ENCODE measurements around the gene NEUROD1. TPM values are rescaled to one million over a fixed set of nuclear protein-coding genes. Genes with fewer than 3 reads are reported as not detected.

The NEUROD1 gene
- total RNA-seq, 1 experiment from 2014 or later = not detected

DNA sequence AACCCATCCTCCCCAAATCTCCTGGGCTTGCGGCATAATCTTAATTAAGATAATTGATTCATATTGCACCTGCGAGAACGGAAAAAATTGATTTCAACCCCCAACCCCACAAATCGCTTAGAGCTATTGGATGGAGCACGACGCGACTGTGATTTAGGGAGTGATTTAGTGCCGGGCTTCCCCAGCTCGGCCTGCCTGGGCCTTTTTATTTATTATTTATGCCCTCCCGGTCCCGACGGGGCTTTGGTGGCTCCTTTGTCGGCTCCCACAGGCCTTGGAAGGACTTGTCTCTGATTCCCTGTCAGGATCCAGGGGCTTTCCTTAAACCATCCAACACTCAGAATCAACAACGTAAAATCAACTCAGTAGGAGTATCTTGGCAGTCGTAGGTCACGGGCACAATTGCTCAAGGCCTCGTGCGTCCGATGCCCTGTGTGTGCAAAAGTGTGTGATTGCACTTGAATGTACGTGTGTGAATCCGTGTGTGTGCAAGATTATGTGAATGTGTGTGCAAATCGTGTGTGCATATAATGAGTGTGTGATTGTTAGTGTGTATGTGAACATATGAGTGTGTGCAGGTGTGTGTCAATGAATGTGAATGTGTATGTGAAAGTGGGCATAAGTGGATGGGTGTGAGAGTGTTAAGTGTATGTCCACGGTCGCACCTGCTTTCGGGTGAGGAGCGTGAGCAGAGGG is 4.3 kb upstream of the NEUROD1 start:
- peak; percentile 18 for DNase-seq
- Histone ChIP-seq H3K27me3 (ENCODE audit: control insufficient read depth, insufficient read depth, low read length) (peaks cover 86% of the 10 kb centered on the region), H3K36me3 (replicated peaks; ENCODE audit: control insufficient read depth, insufficient read depth, low read length) (no peaks in the 10 kb centered on the region), H3K4me3 (ENCODE audit: insufficient read depth, low read depth, low read length) (peak overlapping the region; percentile 27; the same call in 1 of the 2 replicates)

DNA sequence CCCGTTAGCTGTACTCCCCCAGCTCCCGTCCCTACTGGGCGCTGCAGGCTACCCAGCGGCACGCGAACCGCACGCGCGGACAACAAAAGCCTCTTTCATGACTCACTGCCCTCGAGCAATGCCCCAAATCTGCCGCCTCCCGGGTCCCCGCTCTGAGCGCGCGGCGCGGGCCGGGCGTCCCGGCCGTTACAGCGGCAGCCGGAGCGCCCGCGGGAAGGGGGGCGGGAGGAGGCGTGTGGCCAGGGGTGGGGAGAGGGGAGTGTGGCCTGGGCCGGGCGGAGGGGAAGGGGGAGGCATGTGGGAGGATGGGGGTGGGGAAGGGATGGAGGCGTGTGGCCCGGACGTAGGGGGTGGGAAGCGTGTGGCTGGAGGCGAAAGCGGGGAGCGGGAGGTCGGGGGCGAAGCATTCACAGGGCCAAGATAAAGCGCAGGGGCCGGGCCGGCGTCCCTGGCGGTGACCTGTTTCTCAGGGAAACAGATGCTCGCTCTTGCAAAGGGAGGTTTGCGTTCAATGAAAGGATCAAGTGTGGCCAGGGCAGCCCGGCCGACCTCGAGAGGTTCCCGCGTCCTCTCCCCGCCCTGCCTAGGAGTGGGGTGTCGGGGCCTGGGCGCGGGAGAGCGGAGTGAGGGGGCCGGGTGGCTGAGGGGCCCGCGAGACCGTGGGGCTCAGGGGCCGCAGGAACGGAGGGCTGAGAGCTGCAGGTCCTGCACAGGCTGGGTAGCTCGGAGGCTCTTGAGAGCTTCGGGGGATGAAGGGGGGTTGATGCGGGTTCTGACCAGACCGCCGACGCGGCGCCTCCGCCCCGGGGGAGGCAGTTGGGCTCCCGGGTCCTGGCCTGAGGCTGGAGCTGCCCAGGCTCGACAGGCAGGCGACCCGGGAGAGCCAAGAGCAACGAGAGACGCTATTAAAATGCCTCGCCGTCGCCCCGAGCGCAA is 3.5 kb upstream of the NEUROD1 start:
- H3K4me3 ChIP-seq (ENCODE audit: insufficient read depth, low read depth, low read length) = peak overlapping the region; percentile 27
- no peaks in the 10 kb centered on the region for H3K36me3 ChIP-seq (replicated peaks; ENCODE audit: control insufficient read depth, insufficient read depth, low read length)
- peaks cover 87% of the 10 kb centered on the region for H3K27me3 ChIP-seq (ENCODE audit: control insufficient read depth, insufficient read depth, low read length)
- peak; percentile 91 for DNase-seq

DNA sequence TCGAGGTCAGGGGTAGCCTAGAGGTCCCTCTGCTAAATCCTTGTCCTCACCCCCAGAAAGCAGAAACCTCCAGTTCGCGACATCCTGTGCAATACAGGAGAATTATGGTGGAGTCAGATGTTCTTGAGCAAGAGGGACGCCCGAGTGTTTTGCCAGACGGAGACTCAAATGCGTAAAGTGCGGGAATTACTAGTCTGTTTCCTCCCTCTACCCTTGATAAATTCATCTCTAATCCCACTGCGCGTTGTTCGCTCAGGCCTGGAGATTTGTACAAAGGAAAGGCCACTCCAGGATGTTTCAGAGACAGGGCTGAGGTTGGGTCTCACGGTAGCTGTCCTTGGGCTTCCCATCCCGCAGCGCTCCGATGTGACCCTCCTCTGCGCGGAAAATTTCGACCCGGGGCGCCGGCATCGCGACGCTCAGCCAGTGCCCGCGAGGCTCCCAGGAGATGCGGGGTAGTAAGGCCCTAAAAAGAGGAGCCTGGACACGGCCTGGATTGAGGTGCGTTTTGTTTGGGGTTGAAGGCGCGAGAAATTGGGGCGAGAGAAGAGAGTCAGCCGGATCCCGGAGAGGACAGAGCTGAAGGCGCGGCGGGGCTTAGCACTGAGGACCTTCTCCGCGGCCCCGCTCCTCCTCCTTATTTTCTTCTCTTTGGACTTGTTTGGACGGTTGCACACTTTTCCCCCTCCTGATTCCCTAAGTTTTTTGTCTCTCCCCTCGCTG is 2.6 kb upstream of the NEUROD1 start:
- Histone ChIP-seq H3K4me3 (ENCODE audit: insufficient read depth, low read depth, low read length) (peak overlapping the region; percentile 14; the same call in 1 of the 2 replicates), H3K27me3 (ENCODE audit: control insufficient read depth, insufficient read depth, low read length) (peaks cover 94% of the 10 kb centered on the region), H3K36me3 (replicated peaks; ENCODE audit: control insufficient read depth, insufficient read depth, low read length) (no peaks in the 10 kb centered on the region)
- DNase-seq = no peak

DNA sequence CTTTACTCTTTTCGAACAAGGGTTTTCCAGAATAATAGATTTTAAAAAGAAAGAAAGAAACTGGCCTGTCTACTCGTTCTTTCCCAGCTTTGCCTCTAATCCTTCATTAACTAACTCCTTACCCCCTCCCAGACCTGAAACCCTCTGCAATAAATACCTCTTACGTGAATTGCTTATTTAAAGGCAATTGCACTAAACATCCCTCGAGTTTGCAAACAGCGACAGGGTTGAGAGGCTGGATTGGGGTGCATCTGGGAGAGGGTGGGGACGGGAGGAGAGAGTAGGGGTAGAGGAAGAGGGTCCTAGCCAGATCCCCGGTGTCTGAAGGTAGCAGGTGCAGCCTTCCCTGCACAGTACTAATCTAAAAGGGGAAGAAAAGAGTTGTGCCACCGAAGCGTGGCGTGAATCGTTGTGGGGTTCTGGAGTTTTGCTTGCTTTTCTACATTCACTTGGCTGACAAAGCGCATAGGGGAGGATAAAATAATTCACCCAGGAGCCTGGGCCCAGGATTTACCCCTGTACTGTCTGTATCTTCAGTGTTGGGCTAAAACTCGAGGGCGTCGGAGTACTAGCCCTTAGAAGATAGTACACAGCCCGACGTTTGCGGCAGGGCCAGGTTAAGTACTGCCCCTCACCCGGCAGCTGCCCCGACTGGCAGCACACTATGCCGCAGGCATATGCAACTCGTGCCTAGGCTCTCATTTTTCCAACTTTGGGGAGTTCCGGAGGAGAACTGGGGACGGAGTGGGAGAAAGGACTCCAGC is 1.9 kb upstream of the NEUROD1 start:
- DNase-seq = peak; percentile 20
- H3K36me3 ChIP-seq (replicated peaks; ENCODE audit: control insufficient read depth, insufficient read depth, low read length) = no peaks in the 10 kb centered on the region
- peaks cover 96% of the 10 kb centered on the region for H3K27me3 ChIP-seq (ENCODE audit: control insufficient read depth, insufficient read depth, low read length)
- H3K4me3 ChIP-seq (ENCODE audit: insufficient read depth, low read depth, low read length) = no peak overlapping the region

DNA sequence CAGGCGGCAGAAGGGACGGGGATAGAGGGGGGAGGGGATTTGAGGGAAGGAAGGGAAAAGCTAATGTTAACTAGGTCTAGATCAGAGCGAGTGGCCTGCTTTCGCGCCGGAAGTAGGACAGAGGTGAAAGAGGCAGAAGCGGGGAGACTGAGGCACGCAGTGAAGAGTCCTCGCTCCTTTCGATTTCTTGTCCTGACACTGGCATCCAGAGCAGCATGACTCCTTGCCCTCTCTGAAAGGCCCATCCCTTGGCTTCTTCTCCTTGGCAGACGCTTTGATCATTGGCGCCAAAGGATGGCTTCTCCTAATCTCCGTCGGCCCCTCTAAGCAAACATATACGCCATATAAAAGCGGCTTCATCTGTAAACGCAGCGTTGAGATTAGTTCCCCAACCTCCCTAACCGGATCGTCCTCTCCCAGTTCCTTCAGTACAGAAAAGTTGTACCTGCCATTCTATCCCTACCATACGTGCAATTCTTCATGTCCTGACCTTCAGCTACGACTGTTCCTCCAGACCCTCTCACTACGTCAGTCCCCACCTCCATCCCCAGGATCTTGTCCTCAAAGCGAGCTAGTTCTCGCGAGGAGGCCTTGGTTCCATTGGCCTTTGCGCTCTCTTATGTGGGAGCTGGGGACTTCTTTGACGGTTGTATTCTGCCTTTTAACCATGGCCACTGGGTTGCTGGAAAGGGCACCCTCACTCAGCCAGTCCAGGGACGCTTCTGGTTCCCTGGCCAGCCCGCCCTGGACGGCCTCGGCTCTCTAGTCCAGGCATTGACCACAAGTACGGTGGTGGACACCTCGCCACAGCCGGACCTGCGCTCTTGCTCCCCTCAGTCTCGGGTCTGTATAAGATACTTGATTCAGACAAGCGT is 857 bp upstream of the NEUROD1 start:
- peak overlapping the region; percentile 50 for H3K4me3 ChIP-seq (ENCODE audit: insufficient read depth, low read depth, low read length)
- DNase-seq = peak; percentile 46
- no peaks in the 10 kb centered on the region for H3K36me3 ChIP-seq (replicated peaks; ENCODE audit: control insufficient read depth, insufficient read depth, low read length)
- H3K27me3 ChIP-seq (ENCODE audit: control insufficient read depth, insufficient read depth, low read length) = peaks cover 96% of the 10 kb centered on the region

DNA sequence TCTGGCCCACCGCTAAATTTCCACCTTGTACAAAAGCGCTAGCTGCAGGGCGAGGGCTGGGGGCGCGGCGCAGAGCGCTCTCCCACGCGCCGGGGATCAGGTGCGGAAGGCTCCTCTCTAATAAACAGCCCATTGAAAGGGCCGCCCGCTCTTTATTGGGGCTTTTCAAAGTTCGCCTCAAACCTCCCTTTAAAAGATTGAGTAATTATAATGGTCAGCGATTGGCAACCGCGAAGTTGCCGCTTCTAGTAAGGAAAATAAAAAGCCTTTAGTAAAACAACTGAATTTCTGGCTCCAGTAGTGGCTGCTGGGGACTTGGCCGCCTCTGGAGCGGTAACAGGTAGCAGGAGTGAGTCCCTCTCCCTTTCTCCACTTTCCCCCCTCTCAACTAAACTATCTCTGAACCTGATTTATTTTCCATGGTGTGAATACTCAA is 755 bp downstream of the NEUROD1 start:
- Histone ChIP-seq H3K27me3 (ENCODE audit: control insufficient read depth, insufficient read depth, low read length) (peaks cover 97% of the 10 kb centered on the region), H3K36me3 (replicated peaks; ENCODE audit: control insufficient read depth, insufficient read depth, low read length) (no peaks in the 10 kb centered on the region), H3K4me3 (ENCODE audit: insufficient read depth, low read depth, low read length) (no peak overlapping the region)
- peak; percentile 46 for DNase-seq

DNA sequence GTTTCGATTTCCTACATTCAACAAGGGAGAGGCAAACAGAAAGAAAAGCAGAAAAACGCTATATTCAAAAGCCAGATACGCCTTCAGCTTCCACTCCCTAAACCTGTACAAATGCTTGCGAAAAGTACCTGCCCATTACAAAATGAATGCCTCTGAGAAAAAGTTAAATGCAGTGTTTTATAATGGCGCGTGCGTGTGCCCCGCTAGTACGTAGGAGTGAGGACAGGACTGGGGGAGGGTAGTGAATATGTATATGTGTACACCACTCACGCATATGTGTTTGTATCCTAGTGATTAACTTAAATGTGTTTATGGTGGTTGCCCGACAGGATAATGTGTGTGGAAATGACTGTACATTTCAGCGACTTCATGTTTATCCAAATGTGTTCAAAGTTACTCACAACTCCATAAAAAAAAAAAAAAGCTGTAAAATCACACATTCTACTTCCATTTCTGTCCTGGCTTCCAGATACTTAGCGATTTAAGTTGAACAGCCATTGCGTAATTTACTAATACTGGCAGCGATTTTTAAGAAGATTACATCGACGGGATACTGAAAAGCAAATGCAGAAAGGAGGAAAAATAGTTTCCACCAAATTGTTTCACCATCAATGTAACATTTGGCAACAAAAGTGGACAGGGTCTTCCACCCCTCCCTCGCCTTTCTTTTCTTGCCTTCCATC is 1.3 kb downstream of the NEUROD1 start:
- Histone ChIP-seq H3K4me3 (ENCODE audit: insufficient read depth, low read depth, low read length) (no peak overlapping the region), H3K36me3 (replicated peaks; ENCODE audit: control insufficient read depth, insufficient read depth, low read length) (no peaks in the 10 kb centered on the region), H3K27me3 (ENCODE audit: control insufficient read depth, insufficient read depth, low read length) (peaks cover 96% of the 10 kb centered on the region)
- no peak for DNase-seq

DNA sequence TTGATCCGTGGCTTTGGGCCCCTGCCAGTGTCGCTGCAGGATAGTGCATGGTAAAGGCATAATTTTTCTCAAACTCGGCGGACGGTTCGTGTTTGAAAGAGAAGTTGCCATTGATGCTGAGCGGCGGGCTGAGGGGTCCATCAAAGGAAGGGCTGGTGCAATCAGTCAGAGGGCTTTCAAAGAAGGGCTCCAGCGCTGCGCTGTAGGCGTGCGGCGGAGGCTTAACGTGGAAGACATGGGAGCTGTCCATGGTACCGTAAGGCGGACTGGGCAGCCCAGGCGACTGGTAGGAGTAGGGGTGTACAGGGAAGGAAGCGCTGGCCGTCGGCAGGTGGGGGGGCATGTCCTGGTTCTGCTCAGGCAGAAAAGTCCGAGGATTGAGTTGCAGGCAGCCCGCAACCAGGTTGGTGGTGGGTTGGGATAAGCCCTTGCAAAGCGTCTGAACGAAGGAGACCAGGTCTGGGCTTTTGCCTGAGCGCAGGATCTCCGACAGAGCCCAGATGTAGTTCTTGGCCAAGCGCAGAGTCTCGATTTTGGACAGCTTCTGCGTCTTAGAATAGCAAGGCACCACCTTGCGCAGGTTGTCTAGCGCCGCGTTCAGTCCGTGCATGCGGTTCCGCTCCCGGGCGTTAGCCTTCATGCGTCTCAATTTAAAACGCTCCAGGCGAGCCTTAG is 2.3 kb downstream of the NEUROD1 start:
- Histone ChIP-seq H3K27me3 (ENCODE audit: control insufficient read depth, insufficient read depth, low read length) (peaks cover 94% of the 10 kb centered on the region), H3K36me3 (replicated peaks; ENCODE audit: control insufficient read depth, insufficient read depth, low read length) (no peaks in the 10 kb centered on the region), H3K4me3 (ENCODE audit: insufficient read depth, low read depth, low read length) (no peak overlapping the region)
- DNase-seq = peak; percentile 76

DNA sequence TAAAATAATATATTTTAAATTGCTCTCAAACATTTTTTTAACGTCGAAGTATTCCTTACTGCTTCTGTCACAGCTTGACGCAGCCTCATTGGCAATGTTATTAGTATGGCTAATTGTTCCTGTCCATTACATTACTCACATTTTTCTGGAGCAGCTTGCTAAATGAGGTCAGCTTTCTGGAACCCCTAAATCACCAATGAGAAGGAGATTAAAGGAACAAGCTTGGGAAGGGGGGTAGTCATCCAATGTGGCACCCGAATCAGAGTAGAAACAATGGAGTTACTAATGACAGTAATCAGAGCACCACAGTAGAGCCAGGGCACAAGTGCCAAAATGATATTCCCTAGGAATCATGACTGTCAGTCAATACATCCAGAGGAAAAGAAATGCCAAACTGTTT is 5.1 kb downstream of the NEUROD1 start:
- DNase-seq = no peak
- Histone ChIP-seq H3K36me3 (replicated peaks; ENCODE audit: control insufficient read depth, insufficient read depth, low read length) (no peaks in the 10 kb centered on the region), H3K27me3 (ENCODE audit: control insufficient read depth, insufficient read depth, low read length) (peaks cover 69% of the 10 kb centered on the region), H3K4me3 (ENCODE audit: insufficient read depth, low read depth, low read length) (no peak overlapping the region)

DNA sequence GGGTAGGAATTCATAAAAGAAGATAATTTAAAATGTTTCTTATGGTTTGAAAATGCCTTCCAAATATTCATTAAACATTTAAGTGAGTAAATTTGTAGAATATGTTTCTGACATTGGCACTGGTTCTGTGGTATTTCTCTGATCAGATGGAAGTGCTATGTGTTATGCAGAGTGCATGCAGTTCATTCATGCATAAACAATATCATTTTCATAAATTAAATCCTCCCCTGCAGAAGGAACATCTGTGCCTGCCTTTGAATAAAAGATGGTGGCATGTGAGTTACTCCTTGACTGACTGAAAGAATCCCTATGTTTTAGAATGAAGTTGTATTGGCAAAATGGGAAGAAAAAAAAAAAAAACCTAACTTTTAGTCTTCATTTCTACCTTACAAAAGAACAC is 5.9 kb downstream of the NEUROD1 start:
- peaks cover 61% of the 10 kb centered on the region for H3K27me3 ChIP-seq (ENCODE audit: control insufficient read depth, insufficient read depth, low read length)

DNA sequence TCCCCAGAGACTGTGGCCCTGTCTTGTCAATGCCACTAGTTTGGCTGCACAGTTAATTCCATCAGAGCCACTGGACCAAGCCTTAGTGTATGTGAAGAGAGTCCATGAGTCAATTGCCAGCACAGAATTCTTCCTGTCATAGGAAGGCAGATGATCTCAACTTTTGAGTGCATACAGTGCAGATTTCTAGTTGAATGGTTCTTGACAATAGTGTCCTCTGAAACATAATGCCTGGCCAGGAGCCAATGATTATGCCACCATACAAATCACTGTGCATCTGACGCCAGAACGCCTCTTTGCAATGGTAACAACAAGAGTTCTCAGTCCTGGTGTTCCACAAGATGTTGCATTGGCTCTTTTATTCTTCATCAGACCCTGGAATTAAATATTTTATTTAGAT is 7.1 kb downstream of the NEUROD1 start:
- H3K4me3 ChIP-seq (ENCODE audit: insufficient read depth, low read depth, low read length) = no peak overlapping the region
- peaks cover 52% of the 10 kb centered on the region for H3K27me3 ChIP-seq (ENCODE audit: control insufficient read depth, insufficient read depth, low read length)
- DNase-seq = no peak
- no peaks in the 10 kb centered on the region for H3K36me3 ChIP-seq (replicated peaks; ENCODE audit: control insufficient read depth, insufficient read depth, low read length)

More for the DNA sequence above, 5.9 kb downstream of the NEUROD1 start:
- H3K4me3 ChIP-seq (ENCODE audit: insufficient read depth, low read depth, low read length) = no peak overlapping the region
- H3K36me3 ChIP-seq (replicated peaks; ENCODE audit: control insufficient read depth, insufficient read depth, low read length) = no peaks in the 10 kb centered on the region
- no peak for DNase-seq

DNA sequence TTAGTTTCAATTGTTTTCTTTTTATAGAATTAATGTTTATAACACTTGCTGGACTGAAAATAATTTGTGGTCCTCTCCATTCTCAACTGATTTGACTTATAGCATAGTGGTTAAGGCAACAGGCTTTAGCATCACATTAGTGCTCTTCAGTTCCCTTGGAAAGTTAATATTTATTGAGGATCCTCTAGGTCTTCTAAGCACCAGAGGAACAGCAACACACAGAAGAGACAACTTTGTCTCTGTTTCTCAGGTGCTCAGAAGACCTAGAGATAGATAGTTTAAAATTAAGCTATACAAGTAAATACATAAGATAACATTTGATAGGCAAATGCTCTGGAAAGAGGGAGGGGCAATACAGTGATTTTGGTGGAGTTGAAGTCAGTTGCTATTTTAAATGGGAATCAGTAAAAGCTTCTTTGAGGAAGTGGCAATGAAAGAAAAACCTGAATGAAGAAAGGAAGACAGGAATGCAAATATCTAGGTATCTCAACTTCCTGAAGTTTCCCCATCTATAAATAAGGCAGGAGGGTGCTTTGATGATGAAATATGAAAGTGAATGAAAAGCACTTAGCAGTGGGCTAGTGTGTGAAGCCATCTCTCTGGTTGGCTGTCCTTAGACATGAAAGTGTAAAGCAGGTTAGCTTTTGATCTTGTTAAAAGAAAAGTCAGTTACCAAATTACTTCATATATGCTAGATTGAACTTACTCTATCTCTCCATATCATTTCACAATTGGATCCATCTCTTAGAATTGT is 7.9 kb downstream of the NEUROD1 start:
- DNase-seq = no peak
- H3K4me3 ChIP-seq (ENCODE audit: insufficient read depth, low read depth, low read length) = no peak overlapping the region
- H3K27me3 ChIP-seq (ENCODE audit: control insufficient read depth, insufficient read depth, low read length) = peaks cover 45% of the 10 kb centered on the region
- H3K36me3 ChIP-seq (replicated peaks; ENCODE audit: control insufficient read depth, insufficient read depth, low read length) = no peaks in the 10 kb centered on the region
